HG03066 (cell line): ENCODE measurements around the gene HMGCL.
"Not testable (repeated sequence)": the region's sequence is repeated elsewhere in the genome, so short reads cannot be mapped to it uniquely, and the experiment has no call there.

Experiments used
- ATAC-seq: cut with Tn5 transposase; IDR thresholded peaks from one replicate; pipeline ENCODE4 v1.9.1; 2021; ENCODE audit warnings: low read depth; ENCODE audit not compliant: unreplicated experiment

Gene HMGCL

DNA sequence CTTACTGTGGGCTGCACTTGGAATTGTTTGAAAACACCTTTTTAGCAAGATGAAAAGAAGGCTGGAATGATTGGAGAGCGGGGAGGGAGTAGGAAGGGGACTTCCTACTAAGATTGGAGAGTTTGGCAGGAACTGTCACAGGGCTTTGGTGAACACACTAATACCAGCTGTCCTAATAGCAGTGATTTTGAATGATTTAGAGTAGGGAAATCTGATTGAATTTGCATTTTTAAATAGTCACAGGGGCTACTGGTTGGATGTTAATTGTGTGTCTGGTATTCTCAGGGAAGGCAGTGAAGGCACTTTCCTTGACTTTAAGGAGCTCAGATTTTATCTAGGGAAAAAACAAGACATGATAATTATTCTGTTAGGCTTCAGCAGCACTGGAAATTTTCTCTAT is 2.5 kb upstream of the HMGCL start:
- no peak for ATAC-seq

DNA sequence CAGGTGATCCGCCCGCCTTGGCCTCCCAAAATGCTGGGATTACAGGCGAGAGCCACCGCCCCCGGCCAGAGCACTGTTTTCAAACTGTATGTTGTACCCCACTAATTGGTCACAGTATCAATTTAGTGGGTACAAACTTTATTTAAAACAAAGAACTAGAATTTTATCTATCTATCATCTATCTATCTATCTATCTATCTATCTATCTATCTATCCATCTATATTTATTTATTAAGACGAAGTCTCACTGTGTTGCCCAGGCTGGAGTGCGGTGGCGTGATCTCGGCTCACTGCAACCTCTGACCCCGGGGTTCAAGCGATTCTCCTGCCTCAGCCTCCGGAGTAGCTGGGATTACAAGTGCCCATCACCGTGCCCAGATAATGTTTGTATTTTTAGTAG is 1.4 kb upstream of the HMGCL start:
- ATAC-seq, result not testable (repeated sequence)

- no peak for ATAC-seq
Observed at GRCh38 chr1:23825762-23826522, 713 bp upstream of the HMGCL start.

- no peak for ATAC-seq
Observed at GRCh38 chr1:23824711-23825075, 536 bp downstream of the HMGCL start.

- no peak for ATAC-seq
Observed at GRCh38 chr1:23823767-23824166, 1.5 kb downstream of the HMGCL start.

DNA sequence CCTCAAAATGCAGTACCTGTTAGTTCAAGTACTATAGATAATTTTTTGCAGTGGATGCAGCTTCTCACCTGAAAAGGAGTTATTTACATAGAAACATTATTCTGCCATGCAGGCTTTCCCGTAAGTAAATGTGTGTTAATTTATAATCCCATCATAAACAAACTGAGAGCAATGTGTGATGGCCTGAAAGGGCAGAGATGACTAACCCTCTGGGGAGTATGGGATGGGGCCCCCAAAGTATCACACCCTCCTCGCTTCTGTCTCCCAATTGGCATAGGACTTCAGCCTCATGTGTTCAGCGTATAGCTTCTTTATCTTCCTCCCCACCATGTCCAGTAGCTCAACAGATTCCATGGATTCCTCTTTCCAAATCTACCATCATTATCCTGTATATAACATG is 7.6 kb downstream of the HMGCL start:
- ATAC-seq, result no peak

DNA sequence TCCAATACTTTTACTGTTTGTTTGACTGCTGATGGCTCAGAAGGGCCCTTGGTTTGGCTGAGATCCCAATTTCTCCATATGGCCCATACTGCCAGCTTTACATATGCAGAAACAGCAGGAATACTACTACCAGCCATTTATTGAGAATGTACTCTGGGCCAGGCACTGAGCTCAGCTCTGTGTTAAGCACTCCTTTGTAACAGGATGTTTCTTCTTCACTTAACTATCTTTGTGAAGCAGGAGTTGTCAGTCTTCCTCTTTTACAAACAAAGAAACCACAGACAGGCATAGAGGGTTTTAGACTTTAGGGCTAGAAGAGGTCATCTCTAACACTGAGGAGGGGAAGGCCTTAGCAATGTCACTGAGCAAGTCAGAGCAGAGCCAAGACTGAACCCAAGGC is 8.3 kb downstream of the HMGCL start:
- no peak for ATAC-seq

GRCh38 chr1:23816361-23816760 is 8.9 kb downstream of the HMGCL start:
- ATAC-seq, result no peak

- ATAC-seq, result no peak
Observed at GRCh38 chr1:23814016-23814415, 11.2 kb downstream of the HMGCL start.

DNA sequence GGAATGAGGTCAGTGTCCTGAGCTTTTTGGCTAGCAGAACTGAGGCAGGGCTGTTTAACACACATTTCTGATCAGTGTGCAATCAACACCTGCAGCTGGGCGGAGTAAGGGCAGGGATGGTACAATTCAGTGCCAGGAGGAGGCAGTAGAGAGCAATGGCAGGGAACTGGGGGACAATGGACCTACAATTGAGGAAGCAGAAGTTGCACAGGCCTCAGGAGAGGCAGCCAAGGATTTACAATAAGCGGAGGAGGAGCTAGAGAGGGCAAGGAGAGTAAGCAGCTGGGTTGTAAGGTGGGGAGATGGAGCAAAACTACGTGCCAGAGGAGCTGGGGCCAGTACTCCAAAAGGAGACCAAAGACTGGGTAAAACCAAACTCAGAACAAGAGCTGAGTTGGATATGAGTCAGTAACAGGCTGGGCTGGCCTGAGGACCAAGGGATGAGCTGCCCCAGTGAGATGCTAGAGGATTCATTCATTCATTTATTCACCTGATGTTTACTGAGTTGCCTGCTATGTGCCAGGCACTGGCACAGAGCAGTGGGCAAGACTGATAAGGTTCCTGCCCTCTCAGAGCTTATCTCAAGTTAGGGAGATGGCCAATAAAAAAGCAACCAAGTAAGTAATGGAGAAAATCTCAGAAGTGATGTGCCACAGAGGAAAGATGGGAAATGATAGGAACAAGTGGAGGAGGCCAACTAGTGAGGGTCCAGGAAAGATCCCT is 14.2 kb downstream of the HMGCL start:
- ATAC-seq, result no peak

DNA sequence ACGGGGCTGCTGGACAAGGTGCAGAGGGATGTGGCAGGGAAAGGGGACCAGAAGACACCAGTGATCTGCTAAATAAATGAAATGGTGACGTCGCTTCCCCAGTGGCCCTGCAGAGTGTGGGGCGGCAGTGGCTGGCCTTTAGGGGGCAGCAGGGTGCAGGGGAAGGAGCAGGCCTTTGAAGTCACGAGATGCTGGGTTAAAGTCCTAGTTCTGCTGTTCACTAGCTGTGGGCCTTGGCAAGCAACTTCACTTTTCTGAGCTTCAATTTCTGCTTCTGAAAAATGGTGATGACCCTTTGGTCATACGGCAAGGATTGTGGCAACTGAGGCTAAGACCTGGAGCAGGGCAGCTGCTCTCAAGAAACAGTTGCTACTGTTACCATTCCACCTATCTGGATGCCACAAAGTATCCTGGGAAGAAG is 15.5 kb downstream of the HMGCL start:
- peak; percentile 64 for ATAC-seq

- ATAC-seq, result no peak
Observed at GRCh38 chr1:23807453-23807852, 17.8 kb downstream of the HMGCL start.

GRCh38 chr1:23806280-23806679 is 18.9 kb downstream of the HMGCL start:
- no peak for ATAC-seq

GRCh38 chr1:23805025-23805424 is 20.2 kb downstream of the HMGCL start:
- no peak for ATAC-seq

GRCh38 chr1:23804183-23804835 is 20.9 kb downstream of the HMGCL start:
- no peak for ATAC-seq

- no peak for ATAC-seq
Observed at GRCh38 chr1:23803674-23804073, 21.6 kb downstream of the HMGCL start.

DNA sequence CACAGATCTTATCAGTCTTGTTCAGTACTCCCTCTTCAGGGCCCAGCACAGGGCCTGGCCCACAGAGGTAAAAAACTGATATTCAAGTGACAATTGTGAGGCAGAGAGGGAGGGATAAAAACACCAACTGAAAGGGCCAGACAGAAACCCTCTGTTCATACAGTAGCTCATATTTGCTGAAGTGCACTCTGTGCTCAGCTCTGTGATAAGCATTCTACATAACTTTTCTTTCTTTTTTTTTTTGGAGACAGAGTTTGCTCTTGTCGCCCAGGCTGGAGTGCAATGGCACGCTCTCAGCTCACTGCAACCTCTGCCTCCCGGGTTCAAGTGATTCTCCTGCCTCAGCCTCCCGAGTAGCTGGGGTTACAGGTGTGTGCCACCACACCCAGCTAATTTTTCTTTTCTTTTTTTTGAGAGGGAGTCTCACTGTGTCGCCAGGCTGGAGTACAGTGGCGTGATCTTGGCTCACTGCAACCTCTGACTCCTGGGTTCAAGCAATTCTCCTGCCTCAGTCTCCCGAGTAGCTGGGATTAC is 22.4 kb downstream of the HMGCL start:
- not testable (repeated sequence) for ATAC-seq

DNA sequence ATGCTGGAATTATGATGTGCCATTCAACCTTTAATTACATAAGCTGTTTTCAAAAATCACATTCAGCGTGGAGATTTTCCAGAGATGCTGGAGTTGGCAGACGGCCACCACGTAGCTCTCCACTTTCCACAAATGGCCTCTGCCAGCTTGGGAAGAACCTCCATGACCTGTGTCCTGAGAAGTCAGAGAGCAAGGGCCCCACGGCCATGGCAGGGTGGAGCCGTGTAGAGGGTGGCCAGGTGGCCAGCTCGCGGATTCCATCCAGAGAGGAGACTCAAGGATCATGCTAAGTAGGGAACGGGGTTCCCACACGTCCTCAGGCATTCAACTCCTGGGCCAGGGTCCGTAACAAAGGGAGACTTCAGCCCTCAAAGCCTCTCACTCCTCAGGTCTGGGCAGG is 23.4 kb downstream of the HMGCL start:
- ATAC-seq, result no peak

- no peak for ATAC-seq
Observed at GRCh38 chr1:23801338-23801748, 23.9 kb downstream of the HMGCL start.

GRCh38 chr1:23800400-23801337 is 24.6 kb downstream of the HMGCL start, which contains the start of gene GALE:
Gene GALE (minus strand): TSS chr1:23800754. CDS start chr1:23799007, 1,747 bp downstream.
- ATAC-seq, result peak; percentile 79
